Lower leg skin (tissue), 3 donors: ENCODE data around the gene MROH9.

Experiments
- CTCF ChIP-seq, 3 donors: fragments of 450-650 bp; IDR thresholded peaks; one replicate each; pipeline ENCODE4 v1.5.1; 2016; ENCODE audit warnings: antibody characterized with exemption in 3 of 3, mild to moderate bottlenecking in 3 of 3, moderate library complexity in 2 of 3
- POLR2A ChIP-seq, 2 donors: fragments of 450-650 bp; IDR thresholded peaks; one replicate each; pipeline ENCODE4 v1.6.1; 2016 to 2017; ENCODE audit warnings: antibody characterized with exemption in 2 of 2, mild to moderate bottlenecking in 1 of 2, moderate library complexity in 1 of 2

GRCh38 chr1:171113382-171113781 is 178.0 kb downstream of the MROH9 start:
- no peak for TF ChIP-seq CTCF (IDR thresholded peaks at IDR 0.05)
- TF ChIP-seq POLR2A (IDR thresholded peaks at IDR 0.05): no peak
